Left colon (tissue), 2 donors: Measurements from ENCODE around the gene GFAP. TPM values are rescaled to one million over a fixed set of nuclear protein-coding genes. Genes with fewer than 3 reads are reported as not detected.

Experiments used
- ATAC-seq: fragments of 200-7000 bp; cut with Tn5 transposase; one replicate; pipeline ENCODE4 v1.9.1; 2020; ENCODE audit warnings: mild to moderate bottlenecking, moderate library complexity
- DNase-seq, 2 donors: peaks; one replicate each; pipeline ENCODE4 v3.0.0-alpha.2; 2020
- intact Hi-C, 2 donors: fragments of 100-400 bp; cut with DNase I in 1 of 2; cut with micrococcal nuclease in 1 of 2; formaldehyde crosslinking; loops; one replicate each; pipeline versions ENCODE4 v1.11.2 to v1.14.0; 2022; cut with DNase I, micrococcal nuclease
- total RNA-seq, 2 donors: library from RNA; stranded (reverse); fragmentation: NEBNext Ultra II Directional; extraction: Animal tissue kit (Norgen Biotek cat#: 25700); gene quantifications; one replicate each; pipeline ENCODE4 v1.2.1, GENCODE V29; 2021
- donor health status: DM: no; HTN: no; CAD: no.
- donor health status: DM: yes; HTN: yes; CAD: no.

GFAP gene
- total RNA-seq, 2 donors from 2014 or later, result 0.11 to 0.37 TPM

- DNase-seq (no peak), ATAC-seq (no peak)
- intact Hi-C loops, result no loop called here
Measured at GRCh38 chr17:44906763-44907728, 8.3 kb downstream of the GFAP start.

GRCh38 chr17:44906010-44906646 is 9.2 kb downstream of the GFAP start:
- DNase-seq (no peak), ATAC-seq (peak; percentile 2)
- intact Hi-C loops, result no loop called here

- peak; percentile 86 for ATAC-seq
- intact Hi-C loops, result no loop called here
- peak; percentile 58 to 74 for DNase-seq
Measured at GRCh38 chr17:44905006-44906000, 10.0 kb downstream of the GFAP start.

GRCh38 chr17:44904001-44904984 is 11.0 kb downstream of the GFAP start:
- intact Hi-C loops, result no loop called here
- DNase-seq, result no peak
- ATAC-seq, result peak; percentile 19

- intact Hi-C loops, result no loop called here
- no peak for DNase-seq
- ATAC-seq, result no peak
Measured at GRCh38 chr17:44903012-44903685, 12.2 kb downstream of the GFAP start.

- DNase-seq, result no peak
- no peak for ATAC-seq
- intact Hi-C loops, result no loop called here
Measured at GRCh38 chr17:44902135-44902760, 13.1 kb downstream of the GFAP start.

- DNase-seq, result no peak
- intact Hi-C loops, result no loop called here
- no peak for ATAC-seq
Measured at GRCh38 chr17:44901411-44901921, 13.8 kb downstream of the GFAP start.

- DNase-seq (no peak), ATAC-seq (no peak)
- intact Hi-C loops, result no loop called here
Measured at GRCh38 chr17:44900894-44901293, 14.4 kb downstream of the GFAP start.

GRCh38 chr17:44899074-44899782 is 16.1 kb downstream of the GFAP start, which contains the start of gene EFTUD2:
Gene EFTUD2, minus strand, starts transcription at chr17:44899445. Its CDS starts 4,924 bp downstream, at chr17:44894521.
- ATAC-seq (peak; percentile 93), DNase-seq (peak; percentile 92 to 96)
- intact Hi-C loops, result no loop called here

GRCh38 chr17:44898768-44899073 is 16.6 kb downstream of the GFAP start:
- ATAC-seq, result no peak
- intact Hi-C loops, result no loop called here
- no peak for DNase-seq

- intact Hi-C loops, result no loop called here
- ATAC-seq (no peak), DNase-seq (no peak)
Measured at GRCh38 chr17:44894642-44895041, 20.7 kb downstream of the GFAP start.

- intact Hi-C loops, result no loop called here
- DNase-seq (no peak), ATAC-seq (no peak)
Measured at GRCh38 chr17:44892250-44892649, 23.1 kb downstream of the GFAP start.

GRCh38 chr17:44889003-44889402 is 26.3 kb downstream of the GFAP start:
- DNase-seq (no peak), ATAC-seq (no peak)
- intact Hi-C loops, result no loop called here

GRCh38 chr17:44887971-44888954 is 27.0 kb downstream of the GFAP start:
- DNase-seq (no peak), ATAC-seq (no peak)
- intact Hi-C loops, result no loop called here

GRCh38 chr17:44887016-44887415 is 28.3 kb downstream of the GFAP start:
- intact Hi-C loops, result no loop called here
- ATAC-seq (no peak), DNase-seq (no peak)
